ENCODE measurements around the gene EPC1.

The EPC1 gene

GRCh38 chr10:32346134-32346550, 816 bp downstream of the EPC1 start:
- peak overlapping the region; percentile 87 for H3K4me3 ChIP-seq (ENCODE audit: low read depth, low read length)
- TF ChIP-seq CTCF (IDR thresholded peaks at IDR 0.05; ENCODE audit: low read depth, low read length): peak; percentile 96

- no peak overlapping the region for H3K4me3 ChIP-seq (ENCODE audit: low read depth, low read length)
These were observed 5.4 kb downstream of the EPC1 start for GRCh38 chr10:32341596-32341995.

GRCh38 chr10:32340596-32341180, 6.3 kb downstream of the EPC1 start:
- H3K4me3 ChIP-seq (ENCODE audit: low read depth, low read length): no peak overlapping the region
- TF ChIP-seq CTCF (IDR thresholded peaks at IDR 0.05; ENCODE audit: low read depth, low read length): no peak

More at GRCh38 chr10:32341596-32341995, 5.4 kb downstream of the EPC1 start:
- no peak for TF ChIP-seq CTCF (IDR thresholded peaks at IDR 0.05; ENCODE audit: low read depth, low read length)

- no peak overlapping the region for H3K4me3 ChIP-seq (ENCODE audit: low read depth, low read length)
- TF ChIP-seq CTCF (IDR thresholded peaks at IDR 0.05; ENCODE audit: low read depth, low read length): no peak
These were observed 8.7 kb downstream of the EPC1 start for GRCh38 chr10:32338262-32338661.

- TF ChIP-seq CTCF (IDR thresholded peaks at IDR 0.05; ENCODE audit: low read depth, low read length): no peak
These were observed 9.6 kb downstream of the EPC1 start for GRCh38 chr10:32337350-32337749.

GRCh38 chr10:32333849-32334248, 13.1 kb downstream of the EPC1 start:
- H3K4me3 ChIP-seq (ENCODE audit: low read depth, low read length): no peak overlapping the region
- no peak for TF ChIP-seq CTCF (IDR thresholded peaks at IDR 0.05; ENCODE audit: low read depth, low read length)

More at GRCh38 chr10:32337350-32337749, 9.6 kb downstream of the EPC1 start:
- H3K4me3 ChIP-seq (ENCODE audit: low read depth, low read length): no peak overlapping the region

GRCh38 chr10:32332299-32332750, 14.6 kb downstream of the EPC1 start:
- no peak for TF ChIP-seq CTCF (IDR thresholded peaks at IDR 0.05; ENCODE audit: low read depth, low read length)
- H3K4me3 ChIP-seq (ENCODE audit: low read depth, low read length): no peak overlapping the region
